Adrenal gland (tissue), 12 donors: Measurements from ENCODE around the gene ANKRD33B. TPM values are rescaled to one million over a fixed set of nuclear protein-coding genes. Genes with fewer than 3 reads are reported as not detected.

Experiments
- DNase-seq, 7 donors: peaks; one replicate each; pipeline ENCODE4 v3.0.0-alpha.2; 2019 to 2020
- H3K27ac ChIP-seq, 5 donors: fragments of 200-600 bp; sonication (generic) in 4 of 5; 1 replicate in 3 of 5; 2 replicates in 2 of 5; pipeline versions ENCODE4 v1.5.1 to v1.8.0; 2016 to 2020; ENCODE audit warnings: mild to moderate bottlenecking in 1 of 5
- H3K27me3 ChIP-seq: fragments of 200-600 bp; 2 replicates; pipeline ENCODE4 v1.8.0; 2021
- H3K36me3 ChIP-seq, 2 donors: fragments of 200-600 bp; replicated peaks in 1 of 2; 1 replicate in 1 of 2; 2 replicates in 1 of 2; pipeline versions ENCODE4 v1.5.1 to v1.8.0; 2018 to 2022
- H3K4me1 ChIP-seq, 2 donors: fragments of 200-600 bp; replicated peaks in 1 of 2; 1 replicate in 1 of 2; 2 replicates in 1 of 2; pipeline versions ENCODE4 v1.5.1 to v1.8.0; 2018 to 2021
- H3K4me3 ChIP-seq, 4 donors: fragments of 200-600 bp; sonication (generic) in 3 of 4; one replicate each; pipeline ENCODE4 v1.5.1; 2016 to 2018
- H3K9me3 ChIP-seq, 3 donors: fragments of 200-600 bp; sonication (generic) in 1 of 3; replicated peaks in 1 of 3; 1 replicate in 2 of 3; 2 replicates in 1 of 3; pipeline versions ENCODE4 v1.5.1 to v1.8.0; 2016 to 2021
- CTCF ChIP-seq, 6 experiments: fragments of 450-650 bp in 4 of 6; fragments of 200-600 bp in 2 of 6; sonication (generic) in 1 of 6; IDR thresholded peaks; 1 replicate in 5 of 6; 2 replicates in 1 of 6; pipeline versions ENCODE4 v1.5.1 to v1.8.0; 2016 to 2021; ENCODE audit warnings: antibody characterized with exemption in 6 of 6, mild to moderate bottlenecking in 2 of 6, moderate library complexity in 1 of 6
- POLR2A ChIP-seq, 2 donors: fragments of 450-650 bp; IDR thresholded peaks; one replicate each; pipeline ENCODE4 v1.6.1; 2017; ENCODE audit warnings: antibody characterized with exemption in 2 of 2, mild to moderate bottlenecking in 2 of 2, moderate library complexity in 1 of 2
- WGBS, 4 donors: extraction: QIAGEN DNeasy Blood & Tissue Kit in 2 of 4; methylation state at CpG; one replicate each; pipeline versions ENCODE4 v1.1.5 to v1.1.7; 2013 to 2017; 5-methylcytosine and 5-hydroxymethylcytosine counted together
- intact Hi-C, 2 donors: fragments of 100-400 bp; cut with DNase I; formaldehyde crosslinking; loops; one replicate each; pipeline versions ENCODE4 v1.14.1 to v1.15.0; 2022 to 2023
- polyA plus RNA-seq, 3 donors: library from polyadenylated mRNA; stranded (reverse); fragments of 200-250 nt in 2 of 3; fragments of 350-450 nt in 1 of 3; fragmentation: Illumina TruSeq in 1 of 3; extraction: RNeasy Lipid Tissue Mini Kit (QIAGEN cat#74804) in 1 of 3; gene quantifications; one replicate each; pipeline ENCODE4 v1.2.3, GENCODE V29; 2013 to 2014
- total RNA-seq, 9 donors: library from RNA; depleted of rRNA in 4 of 9; stranded (reverse); fragments of >200 nt in 4 of 9; fragments of 120-200 nt in 1 of 9; fragmentation: NEBNext Ultra II Directional in 1 of 9; extraction: Animal tissue kit (Norgen Biotek cat#: 25700) in 1 of 9; gene quantifications; one replicate each; pipeline versions ENCODE4 v1.1.0 to v1.2.4, GENCODE V29; 2013 to 2023
- donor health status: healthy with polysubstance abuse.
- donor health status: Bipolar disorder and iron deficiency.
- donor health status: DM: yes; HTN: yes; CAD: no.
- donor health status: DM: no; HTN: no; CAD: no.
- donor health status: DM: no; HTN: no; CAD: no.
- donor health status: DM: yes; HTN: yes; CAD: no.

ANKRD33B gene
- total and polyA plus RNA-seq, 12 donors: 0.14 to 0.69 (median 0.23) TPM

- TF ChIP-seq POLR2A (IDR thresholded peaks at IDR 0.05) (no peak), CTCF (IDR thresholded peaks at IDR 0.05) (no peak)
- no peaks in the 10 kb centered on the region for H3K9me3 ChIP-seq
- peaks cover 0 to 4% of the 10 kb centered on the region in 2 donors for H3K4me1 ChIP-seq
- intact Hi-C loops: no loop called here
- DNase-seq: peak in 1 of 7 donors; percentile 18
- H3K27ac ChIP-seq: no peak overlapping the region
- H3K36me3 ChIP-seq: no peaks in the 10 kb centered on the region
- H3K27me3 ChIP-seq: no peaks in the 10 kb centered on the region
- 57 to 82% (median 73%) methylated on average over 3 to 5 of the region's 5 CpGs for WGBS, 4 donors
- no peak overlapping the region for H3K4me3 ChIP-seq
These were observed 48.4 kb downstream of the ANKRD33B start for GRCh38 chr5:10612251-10612650.

DNA sequence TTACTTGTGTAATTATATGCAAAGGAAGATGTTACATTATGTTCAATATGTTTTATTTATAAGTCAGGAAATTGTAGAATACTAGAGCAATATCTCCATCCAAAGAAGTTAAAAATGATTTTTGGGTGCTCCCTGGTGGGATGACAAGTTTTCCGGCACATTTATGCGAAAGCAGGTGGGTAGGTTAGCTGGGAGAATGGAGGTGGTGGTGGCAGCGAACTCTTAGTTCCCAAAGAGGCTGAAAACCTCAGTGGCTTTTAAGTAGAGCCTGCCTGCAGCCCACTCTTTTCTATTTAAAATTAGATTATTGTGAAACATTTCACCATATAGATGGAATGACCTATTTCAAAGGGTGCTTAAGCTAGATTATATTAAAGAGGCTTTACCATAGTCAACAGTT lies 51.8 kb downstream of the ANKRD33B start:
- no peak for TF ChIP-seq POLR2A (IDR thresholded peaks at IDR 0.05)
- no peaks in the 10 kb centered on the region for H3K27me3 ChIP-seq
- H3K27ac ChIP-seq: no peak overlapping the region
- intact Hi-C loops: no loop called here
- H3K9me3 ChIP-seq: no peaks in the 10 kb centered on the region
- H3K4me1 ChIP-seq: no peaks in the 10 kb centered on the region
- H3K4me3 ChIP-seq: no peak overlapping the region
- no peaks in the 10 kb centered on the region for H3K36me3 ChIP-seq
- DNase-seq: no peak
- WGBS, 4 donors: 89 to 94% (median 91%) methylated on average over 3 of the region's 3 CpGs

DNA sequence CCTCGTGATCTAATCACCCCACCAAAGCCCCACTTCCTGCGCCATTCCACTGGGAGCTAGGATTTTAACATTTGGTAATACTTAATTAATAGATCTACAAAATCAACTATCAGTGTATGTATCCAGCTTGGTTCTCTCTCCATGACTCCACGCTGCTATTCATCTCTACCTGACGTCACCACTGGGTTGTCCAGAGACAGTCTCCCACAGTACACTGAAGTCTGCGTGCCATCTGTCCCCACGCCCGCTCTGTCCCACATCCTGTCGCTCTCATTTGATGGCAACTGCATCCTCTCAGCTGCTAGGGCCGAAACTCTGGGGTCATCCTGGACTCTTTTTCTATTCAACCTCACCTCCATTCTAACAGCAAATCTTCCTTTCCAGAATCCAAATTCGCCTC lies 53.2 kb downstream of the ANKRD33B start:
- no peaks in the 10 kb centered on the region for H3K36me3 ChIP-seq
- no peak for TF ChIP-seq CTCF (IDR thresholded peaks at IDR 0.05)
- no peak for TF ChIP-seq POLR2A (IDR thresholded peaks at IDR 0.05)
- H3K27ac ChIP-seq: no peak overlapping the region
- intact Hi-C loops: no loop called here
- H3K4me1 ChIP-seq: no peaks in the 10 kb centered on the region
- H3K4me3 ChIP-seq: no peak overlapping the region
- H3K27me3 ChIP-seq: no peaks in the 10 kb centered on the region
- DNase-seq: no peak
- H3K9me3 ChIP-seq: no peaks in the 10 kb centered on the region
- 77 to 90% (median 84%) methylated on average over 9 to 10 of the region's 10 CpGs for WGBS, 4 donors

DNA sequence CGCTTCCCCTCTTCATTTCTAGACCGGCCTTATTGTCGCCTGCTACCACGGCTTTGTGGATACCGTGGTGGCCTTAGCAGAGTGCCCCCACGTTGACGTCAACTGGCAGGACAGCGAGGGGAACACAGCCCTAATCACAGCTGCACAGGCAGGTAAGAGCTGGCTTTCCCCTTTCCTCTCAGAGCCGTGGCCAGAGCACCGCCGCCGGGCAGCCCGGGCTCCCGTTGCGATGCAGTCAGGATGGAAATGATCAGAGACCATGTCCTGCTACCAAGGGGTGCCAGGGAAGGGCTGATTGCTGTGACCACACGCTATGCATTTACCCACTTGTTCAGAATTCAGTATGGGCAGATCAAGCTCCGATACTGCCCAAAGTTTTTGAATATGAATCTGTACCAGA lies 54.4 kb downstream of the ANKRD33B start:
- no peaks in the 10 kb centered on the region for H3K4me1 ChIP-seq
- no peak for DNase-seq
- TF ChIP-seq CTCF (IDR thresholded peaks at IDR 0.05) (no peak), POLR2A (IDR thresholded peaks at IDR 0.05) (no peak)
- no peaks in the 10 kb centered on the region for H3K36me3 ChIP-seq
- H3K27ac ChIP-seq: no peak overlapping the region
- intact Hi-C loops: no loop called here
- no peaks in the 10 kb centered on the region for H3K27me3 ChIP-seq
- no peak overlapping the region for H3K4me3 ChIP-seq
- no peaks in the 10 kb centered on the region for H3K9me3 ChIP-seq
- 85 to 95% (median 92%) methylated on average over 11 to 17 of the region's 17 CpGs for WGBS, 4 donors

DNA sequence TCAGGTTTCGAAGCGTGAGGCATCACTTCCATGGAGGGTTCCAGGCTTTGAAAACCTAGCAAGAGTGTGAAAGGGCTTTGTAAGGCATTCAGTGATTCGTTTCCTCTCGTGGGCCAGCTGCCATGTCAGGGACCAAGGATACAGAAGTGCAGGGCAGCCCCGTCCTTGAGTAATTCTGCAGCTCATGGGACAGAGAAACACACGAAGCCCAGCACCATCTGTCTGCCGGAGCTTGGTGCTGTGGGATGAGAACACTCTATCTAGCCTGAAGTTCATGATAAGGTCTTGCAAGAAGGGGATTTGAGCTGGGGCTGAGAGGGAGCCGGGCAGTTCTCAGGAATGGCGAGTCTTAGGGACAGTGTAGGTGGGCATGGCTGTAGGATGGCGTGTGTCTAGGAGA lies 55.8 kb downstream of the ANKRD33B start:
- TF ChIP-seq CTCF (IDR thresholded peaks at IDR 0.05) (no peak), POLR2A (IDR thresholded peaks at IDR 0.05) (no peak)
- Histone ChIP-seq H3K27me3 (no peaks in the 10 kb centered on the region), H3K4me3 (no peak overlapping the region), H3K27ac (no peak overlapping the region), H3K9me3 (no peaks in the 10 kb centered on the region), H3K4me1 (no peaks in the 10 kb centered on the region), H3K36me3 (no peaks in the 10 kb centered on the region)
- 61 to 83% (median 67%) methylated on average over 10 of the region's 10 CpGs for WGBS, 4 donors
- DNase-seq: no peak
- intact Hi-C loops: loop anchor here in 1 of 2 donors (10.0 kb wide), 2 partner anchors 55 to 335 kb away; partner anchors contain the start of gene ANKRD33B
